Stimulated activated CD8-positive, alpha-beta memory T cell treated with anti-CD3 and anti-CD28 coated beads, Interleukin-7, amount 100 ng/mL, for 48 hours (primary cell): ENCODE measurements around the gene ZBTB39.

Experiments
- DNase-seq, 2 donors: peaks; one replicate each; pipeline ENCODE4 v3.0.0-alpha.2; 2020; ENCODE audit warnings: low read depth in 1 of 2; ENCODE audit errors: extremely low read depth in 1 of 2

The ZBTB39 gene

DNA sequence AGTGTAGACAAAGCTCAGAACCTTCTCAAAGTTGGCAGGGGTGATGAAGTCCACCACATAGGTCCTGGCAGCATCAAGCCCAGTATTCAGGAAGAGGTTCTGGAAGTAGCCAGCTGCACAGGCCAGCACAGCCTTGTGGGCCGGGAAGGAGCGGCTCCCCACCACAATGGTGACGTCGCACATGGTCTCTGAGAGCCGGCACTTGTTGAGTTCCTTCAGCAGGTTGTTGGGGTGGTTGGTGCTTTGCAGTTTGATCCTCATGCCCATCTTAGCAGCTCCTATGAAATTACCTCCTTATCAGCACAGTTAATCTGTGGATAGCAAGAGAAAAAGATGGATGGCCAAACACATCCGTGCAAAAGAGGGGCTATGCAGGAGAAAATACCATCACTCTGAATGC lies 1.7 kb downstream of the ZBTB39 start:
- no peak for DNase-seq

DNA sequence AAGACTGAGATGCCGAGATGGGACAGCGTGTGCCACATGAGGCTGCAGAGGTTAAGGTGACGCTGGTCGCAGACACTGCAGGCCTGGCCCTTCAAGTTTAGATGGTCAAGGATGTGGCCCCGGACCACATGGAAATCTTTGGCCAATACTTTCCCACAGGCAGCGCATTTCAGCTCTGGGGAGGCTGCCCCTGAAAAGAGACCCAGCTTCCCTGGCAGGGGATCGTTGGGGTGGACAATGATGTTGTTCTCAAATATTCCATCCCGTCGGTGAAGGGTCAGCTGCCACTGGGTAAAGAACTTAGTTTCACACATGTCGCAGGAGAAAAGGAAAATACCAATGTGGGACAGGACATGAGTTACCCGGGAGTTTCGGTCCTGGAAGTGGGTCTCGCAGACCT lies 3.0 kb downstream of the ZBTB39 start:
- DNase-seq, result no peak

DNA sequence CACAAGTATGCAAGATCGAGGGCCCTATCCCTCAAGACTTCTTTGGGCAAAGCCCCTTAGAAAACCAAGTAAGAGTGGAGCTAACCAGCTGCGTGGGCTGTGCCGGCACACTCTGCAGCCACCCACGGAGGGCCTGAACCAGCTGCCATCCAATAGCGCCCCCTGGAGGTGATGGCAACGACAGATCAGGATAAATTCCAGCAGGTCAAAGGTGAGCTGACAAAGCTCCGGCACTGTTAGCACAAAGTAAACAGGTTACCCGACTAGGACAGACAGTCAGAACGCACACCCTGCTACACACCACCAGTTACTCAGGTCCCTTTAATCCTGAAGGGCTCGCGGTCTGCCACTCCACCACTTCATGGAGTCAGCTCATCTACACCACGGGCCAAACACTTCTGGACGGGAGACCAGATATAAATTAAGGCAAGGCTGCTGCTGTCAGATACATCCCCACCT lies 4.9 kb downstream of the ZBTB39 start:
- peak; percentile 33 to 43 for DNase-seq

DNA sequence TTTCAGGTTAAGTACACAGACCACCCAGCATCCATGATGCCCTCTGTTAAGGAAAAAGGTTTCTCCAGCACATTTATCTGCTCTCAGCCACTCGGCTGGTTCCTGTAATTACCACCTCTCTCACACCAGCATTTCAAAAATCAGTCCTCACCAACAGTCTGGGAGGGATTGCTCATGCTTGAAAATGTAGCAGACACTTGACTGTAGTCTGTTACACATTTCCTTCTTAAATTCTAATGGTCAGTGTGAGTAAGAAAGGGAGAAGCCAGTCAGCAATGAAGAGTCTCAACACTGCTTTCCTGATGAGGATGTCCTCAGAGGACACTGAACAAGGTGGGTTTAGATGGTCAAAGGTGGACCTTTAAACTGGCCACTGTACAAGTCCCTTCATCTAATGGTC lies 6.0 kb downstream of the ZBTB39 start:
- DNase-seq, result no peak

DNA sequence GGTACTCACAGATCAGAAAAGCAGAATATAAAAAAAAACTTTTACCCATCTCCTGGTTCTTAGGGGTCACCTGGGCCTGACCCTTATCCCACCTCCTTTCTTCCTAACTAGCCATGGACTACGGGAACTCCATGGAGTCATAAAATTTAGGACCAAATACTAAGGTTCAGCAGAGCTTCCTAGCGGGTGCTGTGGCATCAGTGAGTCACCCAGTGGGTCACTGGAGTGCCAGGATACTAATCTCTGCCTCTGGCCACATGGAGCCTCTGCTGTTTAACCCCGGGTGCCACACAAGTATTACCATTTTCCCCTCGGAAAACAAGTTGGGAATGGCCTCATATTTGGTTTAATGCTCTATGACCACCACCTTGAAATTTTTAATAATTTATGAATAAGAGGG lies 6.9 kb downstream of the ZBTB39 start:
- DNase-seq, result no peak

DNA sequence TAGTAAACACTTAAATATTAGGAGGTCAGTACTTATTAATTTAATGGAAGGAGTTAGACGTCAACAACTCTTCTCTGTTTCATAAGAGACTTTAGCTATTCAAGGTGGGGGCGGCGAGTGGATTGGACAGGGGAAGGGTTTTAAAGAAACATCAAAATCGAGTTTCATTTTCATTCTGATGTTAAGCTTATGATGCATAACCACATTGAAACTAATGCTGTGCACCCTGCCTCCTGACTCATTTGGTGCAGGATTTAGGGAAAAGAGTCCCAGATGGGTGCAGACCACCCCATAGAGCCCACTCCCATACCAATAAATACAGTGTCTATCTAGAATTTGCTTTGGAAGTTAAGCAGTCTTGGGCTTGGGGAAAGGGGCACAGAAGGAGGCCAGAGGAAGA lies 7.4 kb downstream of the ZBTB39 start:
- peak; percentile 29 to 50 for DNase-seq

DNA sequence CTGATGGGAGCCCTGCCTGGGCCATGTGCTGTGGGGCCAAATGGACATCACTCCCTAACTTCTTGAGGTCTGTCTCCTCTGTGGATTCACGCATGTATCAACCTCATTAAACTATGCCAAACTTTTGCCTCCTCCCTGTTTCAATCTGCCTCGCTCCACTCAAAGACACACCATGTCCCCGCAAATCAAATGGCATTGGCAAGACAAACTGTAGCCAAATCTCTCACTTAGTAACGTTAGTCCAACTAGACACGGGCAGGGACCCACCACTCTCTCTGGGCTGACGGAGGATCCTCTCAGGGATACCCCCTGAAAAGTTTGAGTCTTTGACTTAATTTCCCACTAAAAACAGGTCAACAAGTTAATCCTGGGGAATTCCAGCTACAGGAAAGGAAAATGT lies 8.0 kb downstream of the ZBTB39 start:
- no peak for DNase-seq

DNA sequence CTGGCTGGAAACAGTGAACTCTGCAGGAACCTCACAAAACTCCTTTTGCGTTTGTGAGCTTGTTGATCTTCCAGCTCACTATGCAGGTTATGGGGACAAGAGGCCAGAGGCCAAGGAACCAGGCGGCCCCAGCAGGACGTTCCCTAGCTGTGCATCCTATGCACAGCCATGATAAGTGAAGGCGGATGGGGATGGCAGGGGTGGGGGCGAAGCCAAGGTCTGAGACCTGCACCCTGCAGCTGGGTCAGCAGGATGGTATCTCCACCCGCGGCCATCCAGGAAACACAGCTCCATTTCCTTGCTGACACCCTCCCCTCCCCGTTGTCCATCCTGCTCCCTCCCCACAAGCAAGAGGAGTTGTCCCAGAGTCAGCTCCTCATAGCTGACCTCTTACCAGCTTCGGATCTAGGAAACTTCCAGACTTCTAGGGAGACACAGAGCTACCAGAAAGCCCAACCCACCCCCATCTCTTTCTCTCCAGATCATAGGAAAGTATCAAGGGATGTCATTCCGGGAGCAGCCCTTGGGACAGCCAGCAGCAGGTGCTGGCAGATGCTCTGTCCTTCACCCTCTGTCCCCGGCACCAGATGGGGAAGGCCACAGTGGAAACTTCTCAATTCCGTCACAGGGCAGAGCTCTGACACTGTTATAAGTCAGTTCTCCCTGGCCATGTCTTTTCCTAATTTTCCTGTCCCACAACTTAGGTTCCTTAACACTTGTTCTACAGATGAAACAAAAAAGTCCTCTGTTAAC lies 9.4 kb downstream of the ZBTB39 start:
- no peak for DNase-seq

DNA sequence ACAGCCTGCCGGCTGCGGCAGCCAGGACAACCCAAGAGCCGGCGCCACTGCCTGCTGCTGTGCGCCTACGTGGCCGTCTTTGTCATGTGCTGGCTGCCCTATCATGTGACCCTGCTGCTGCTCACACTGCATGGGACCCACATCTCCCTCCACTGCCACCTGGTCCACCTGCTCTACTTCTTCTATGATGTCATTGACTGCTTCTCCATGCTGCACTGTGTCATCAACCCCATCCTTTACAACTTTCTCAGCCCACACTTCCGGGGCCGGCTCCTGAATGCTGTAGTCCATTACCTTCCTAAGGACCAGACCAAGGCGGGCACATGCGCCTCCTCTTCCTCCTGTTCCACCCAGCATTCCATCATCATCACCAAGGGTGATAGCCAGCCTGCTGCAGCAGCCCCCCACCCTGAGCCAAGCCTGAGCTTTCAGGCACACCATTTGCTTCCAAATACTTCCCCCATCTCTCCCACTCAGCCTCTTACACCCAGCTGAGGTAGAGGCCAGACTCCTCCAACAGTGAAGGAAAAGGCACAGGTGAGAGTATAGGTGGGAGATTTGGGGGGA lies 10.3 kb downstream of the ZBTB39 start:
- no peak for DNase-seq

DNA sequence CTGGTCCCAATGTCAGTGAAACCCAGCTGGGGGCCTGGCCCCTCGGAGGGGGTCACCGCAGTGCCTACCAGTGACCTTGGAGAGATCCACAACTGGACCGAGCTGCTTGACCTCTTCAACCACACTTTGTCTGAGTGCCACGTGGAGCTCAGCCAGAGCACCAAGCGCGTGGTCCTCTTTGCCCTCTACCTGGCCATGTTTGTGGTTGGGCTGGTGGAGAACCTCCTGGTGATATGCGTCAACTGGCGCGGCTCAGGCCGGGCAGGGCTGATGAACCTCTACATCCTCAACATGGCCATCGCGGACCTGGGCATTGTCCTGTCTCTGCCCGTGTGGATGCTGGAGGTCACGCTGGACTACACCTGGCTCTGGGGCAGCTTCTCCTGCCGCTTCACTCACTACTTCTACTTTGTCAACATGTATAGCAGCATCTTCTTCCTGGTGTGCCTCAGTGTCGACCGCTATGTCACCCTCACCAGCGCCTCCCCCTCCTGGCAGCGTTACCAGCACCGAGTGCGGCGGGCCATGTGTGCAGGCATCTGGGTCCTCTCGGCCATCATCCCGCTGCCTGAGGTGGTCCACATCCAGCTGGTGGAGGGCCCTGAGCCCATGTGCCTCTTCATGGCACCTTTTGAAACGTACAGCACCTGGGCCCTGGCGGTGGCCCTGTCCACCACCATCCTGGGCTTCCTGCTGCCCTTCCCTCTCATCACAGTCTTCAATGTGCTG lies 11.0 kb downstream of the ZBTB39 start:
- no peak for DNase-seq

DNA sequence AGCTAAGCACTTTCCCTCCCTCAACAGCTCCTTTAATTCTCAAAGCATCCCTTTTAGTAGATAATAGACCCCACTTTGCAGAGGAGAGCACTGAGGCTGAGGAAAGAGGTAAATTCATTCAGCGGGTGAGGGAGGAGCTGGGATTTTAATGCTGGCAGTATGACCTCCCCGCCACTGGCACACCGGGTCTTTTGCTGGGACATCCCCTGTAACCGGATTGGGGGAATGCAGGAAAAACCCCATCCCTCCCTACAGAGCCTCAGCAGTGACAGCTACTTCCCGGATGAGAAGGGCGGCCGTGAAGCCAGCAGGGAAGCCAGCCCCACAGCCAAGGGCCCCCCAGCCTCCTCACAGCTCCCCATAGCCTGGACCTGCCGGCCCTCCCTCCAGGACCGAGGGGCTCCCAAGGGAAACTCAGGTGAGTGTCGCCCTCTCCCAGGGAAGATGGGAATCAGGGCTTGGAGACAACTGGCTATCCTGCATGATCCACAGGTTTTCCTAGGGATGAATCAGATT lies 12.1 kb downstream of the ZBTB39 start:
- no peak for DNase-seq

DNA sequence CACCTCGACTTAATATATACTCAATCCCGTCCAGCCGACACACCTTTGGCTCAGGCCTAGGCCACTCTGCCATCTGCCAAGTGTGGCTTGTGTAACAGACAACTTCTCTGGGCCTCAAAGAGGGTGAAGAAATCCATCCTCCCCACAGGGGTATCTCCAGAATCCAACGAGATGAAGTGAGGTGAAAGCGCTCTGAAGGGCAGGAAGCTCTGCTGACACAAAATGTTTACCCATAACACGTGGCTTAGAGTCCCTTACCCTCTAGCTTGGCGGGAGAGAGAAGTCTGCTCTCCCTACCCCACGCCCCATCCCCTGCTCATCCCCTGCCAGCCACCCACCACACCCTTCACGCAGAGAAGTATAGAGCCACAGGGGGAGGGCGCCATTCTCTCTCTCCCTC lies 13.0 kb downstream of the ZBTB39 start:
- no peak for DNase-seq

DNA sequence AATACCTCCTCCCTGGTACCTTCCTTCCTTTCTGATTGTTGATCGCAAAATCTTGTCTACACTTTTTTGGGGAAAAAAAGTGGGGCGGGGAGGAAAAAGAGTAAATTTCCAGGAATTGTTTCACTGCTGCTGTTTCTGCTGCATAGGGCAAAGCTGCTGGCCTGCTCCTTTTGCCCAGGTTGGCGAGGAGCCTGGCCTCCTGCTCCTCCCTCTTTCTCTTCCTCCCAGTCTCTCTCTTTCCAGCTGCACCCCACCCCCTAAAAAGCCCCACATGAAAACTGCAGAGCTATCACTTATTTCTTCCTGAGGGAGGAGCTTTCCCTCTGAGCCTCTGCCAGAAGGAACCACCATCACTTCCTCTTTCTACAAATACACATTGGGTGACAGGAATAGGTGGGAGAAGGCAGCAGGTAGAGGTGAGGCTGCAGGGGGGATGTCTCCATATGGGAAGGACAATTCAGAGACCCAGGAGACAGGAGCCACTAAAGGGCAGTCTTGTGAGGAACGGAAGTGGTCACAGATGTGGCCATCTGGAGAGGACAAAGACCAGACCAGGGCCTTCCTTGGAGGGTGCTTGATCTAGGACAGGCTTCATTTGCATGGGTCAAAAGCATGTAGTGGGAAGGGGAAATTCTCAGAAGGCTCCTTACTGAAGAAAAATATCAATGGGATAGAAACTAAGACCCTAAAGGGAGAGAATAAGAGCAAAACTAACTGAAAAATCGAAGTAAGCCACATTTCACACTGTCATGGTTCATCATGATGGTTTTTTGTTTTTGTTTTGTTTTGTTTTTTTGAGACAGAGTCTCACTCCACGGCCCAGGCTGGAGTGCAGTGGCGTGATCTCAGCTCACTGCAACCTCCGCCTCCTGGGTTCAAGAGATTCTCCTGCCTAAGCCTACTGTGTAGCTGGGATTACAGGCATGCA lies 14.8 kb downstream of the ZBTB39 start:
- DNase-seq, result no peak

DNA sequence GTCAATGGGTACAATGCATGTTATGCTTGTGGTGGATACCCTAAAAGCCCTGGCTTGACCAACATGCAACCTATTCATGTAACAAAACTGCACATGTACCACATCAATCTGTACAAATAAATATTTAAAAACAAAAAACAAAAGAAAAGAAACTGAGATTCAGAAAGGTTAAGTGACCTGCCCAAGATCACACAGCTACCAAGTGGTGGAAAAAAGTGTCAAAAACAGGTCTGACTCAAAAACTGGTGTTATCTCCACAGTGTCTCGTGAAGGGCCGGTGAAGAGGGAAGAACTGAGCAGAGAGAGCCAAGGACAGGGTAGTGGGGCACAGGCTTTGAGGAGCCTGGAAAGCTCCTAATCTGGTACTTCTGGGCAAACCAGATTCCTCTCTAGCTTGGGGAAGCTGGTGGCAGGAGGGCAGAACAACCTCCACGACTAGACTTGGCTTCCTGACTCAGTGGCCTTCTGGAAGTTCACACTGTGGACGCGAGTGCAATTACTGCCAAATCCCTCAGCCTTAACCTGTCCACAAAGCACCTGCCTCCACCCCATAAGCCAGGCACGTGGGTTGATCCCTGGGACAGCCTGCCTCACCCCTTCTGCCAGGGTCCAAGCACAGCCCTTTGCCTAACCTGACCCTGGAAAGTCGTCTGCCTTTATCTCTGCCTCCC lies 15.6 kb downstream of the ZBTB39 start:
- DNase-seq, result no peak

DNA sequence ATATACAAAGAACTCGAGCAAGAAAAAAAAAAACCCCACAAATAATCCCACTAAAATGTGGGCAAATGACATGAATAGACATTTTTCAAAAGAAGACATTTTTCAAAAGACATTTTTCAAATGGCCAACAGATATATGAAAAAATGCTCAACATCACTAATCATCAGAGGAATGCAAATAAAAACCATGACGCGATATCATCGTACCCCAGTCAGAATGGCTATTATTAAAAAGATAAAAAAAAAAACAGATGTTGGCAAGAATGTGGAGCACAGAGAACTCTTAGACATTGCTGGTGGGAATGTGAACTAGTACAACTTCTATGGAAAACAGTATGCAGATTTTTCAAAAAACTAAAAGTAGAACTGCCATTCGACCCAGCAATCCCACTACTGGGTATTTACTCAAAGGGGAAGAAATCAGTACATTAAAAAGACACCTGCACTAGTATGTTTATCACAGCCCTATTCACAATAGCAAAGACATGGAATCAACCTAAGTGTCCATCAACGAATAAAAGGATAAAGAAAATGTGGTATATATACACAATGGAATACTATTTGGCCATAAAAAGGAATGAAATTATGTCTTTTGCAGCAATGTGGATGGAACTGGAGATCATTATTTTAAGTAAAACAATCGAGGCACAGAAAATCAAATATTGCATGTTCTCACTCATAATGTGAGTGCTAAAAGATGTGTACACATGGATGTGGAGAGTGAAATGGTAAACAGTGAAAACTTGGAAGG lies 16.3 kb downstream of the ZBTB39 start:
- DNase-seq, result no peak

DNA sequence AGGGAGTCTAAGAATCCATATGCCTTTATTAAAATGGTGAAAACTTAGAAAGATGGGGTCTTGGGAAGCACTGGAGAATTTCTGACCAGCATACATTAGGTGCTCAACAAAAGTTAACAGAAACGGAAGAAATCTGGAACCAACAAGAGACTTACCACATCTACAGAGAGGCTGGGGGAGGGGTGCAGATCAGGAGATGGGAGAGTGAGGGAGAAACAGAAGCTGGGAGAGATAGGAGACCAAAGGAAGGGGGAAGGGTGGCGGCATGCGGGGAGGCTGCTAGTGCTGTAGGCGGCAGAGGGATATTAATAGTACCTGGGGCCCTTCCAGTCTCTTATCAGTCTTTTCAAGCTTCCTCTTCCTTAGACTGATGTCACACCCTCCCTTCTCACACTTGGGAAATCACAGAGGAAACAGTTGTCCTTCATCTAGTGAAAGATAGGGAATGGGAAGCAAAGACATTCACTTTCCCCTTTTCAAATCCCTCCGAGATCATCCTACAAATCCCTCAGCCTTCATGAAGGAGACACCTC lies 18.1 kb downstream of the ZBTB39 start:
- DNase-seq, result no peak

DNA sequence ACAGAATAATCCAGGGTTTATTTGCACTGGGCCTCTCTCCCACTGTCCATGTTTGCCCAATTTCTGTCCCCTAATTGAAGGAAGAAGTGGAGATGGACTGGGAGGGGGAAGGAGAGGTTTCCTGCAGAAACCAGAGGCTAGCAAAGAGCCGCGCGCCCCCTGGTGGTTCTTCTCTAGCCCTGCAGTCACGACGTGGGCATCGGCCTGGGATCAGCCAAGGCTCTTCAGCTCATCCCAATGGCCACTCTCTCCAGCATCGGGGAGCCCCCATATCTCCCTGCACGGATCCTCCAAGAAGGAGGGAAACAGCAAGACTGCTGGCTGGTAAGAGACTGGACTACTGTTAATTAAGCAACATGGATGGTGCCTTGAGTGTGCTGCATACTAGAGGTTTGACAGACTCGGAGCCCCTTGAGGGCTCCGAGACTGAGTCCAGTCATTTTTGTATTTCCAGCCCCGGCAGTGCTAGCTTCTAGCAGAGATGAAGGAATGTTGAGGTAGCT lies 18.7 kb downstream of the ZBTB39 start:
- peak; percentile 33 to 37 for DNase-seq

DNA sequence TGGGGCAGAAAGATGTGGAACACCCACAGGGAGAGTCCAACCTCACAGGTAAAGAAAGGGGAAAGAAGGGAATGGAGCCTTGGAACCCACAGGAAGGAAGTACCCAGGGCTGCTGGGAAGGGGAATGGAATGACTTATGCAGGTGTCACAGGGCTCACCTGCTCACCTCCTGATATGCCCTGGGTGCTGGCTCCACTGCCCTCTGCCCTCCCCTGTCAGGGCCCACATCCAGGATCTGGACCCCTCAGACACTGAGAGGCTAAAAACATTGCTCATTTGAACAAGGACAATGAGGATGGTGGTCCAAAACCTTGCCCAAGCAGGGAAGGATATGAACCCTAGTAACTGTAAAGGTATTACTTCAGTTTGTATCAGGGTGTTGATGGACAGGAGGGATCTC lies 19.3 kb downstream of the ZBTB39 start:
- no peak for DNase-seq

DNA sequence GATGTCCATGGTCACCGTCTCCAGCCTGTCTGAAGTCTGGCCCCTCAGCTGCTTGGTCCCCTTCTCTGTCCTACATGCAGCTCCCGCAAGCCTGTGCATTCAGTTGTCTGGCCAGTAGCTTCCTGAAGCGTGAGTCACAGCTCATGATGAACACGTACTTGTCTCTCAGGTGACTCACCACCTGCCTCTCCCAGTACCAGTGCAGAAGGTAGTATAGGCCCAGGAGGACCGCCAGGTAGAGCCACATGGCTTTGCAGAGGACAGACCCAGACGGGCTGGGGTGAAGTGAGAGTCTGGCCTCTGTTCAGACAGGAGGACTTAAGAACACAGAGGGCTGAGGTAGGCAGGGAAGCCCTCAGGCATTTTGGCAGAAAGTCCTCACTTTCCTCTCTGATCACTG lies 20.6 kb downstream of the ZBTB39 start:
- peak in 1 of 2 donors; percentile 18 for DNase-seq
